Neutrophil (primary cell): ENCODE measurements around the gene KBTBD7.

ENCODE experiments used
- H3K27ac ChIP-seq: fragments of 200-600 bp; sonication (generic); 2 replicates; pipeline ENCODE4 v1.5.1; 2016; ENCODE audit warnings: mild to moderate bottlenecking, moderate library complexity
- H3K27me3 ChIP-seq: fragments of 200-600 bp; sonication (generic); 2 replicates; pipeline ENCODE4 v1.6.0; 2016; ENCODE audit warnings: mild to moderate bottlenecking
- H3K36me3 ChIP-seq: fragments of 200-600 bp; sonication (generic); 2 replicates; pipeline ENCODE4 v1.5.1; 2017
- H3K4me1 ChIP-seq, 2 experiments: fragments of 200-600 bp in 1 of 2; sonication (generic) in 1 of 2; 1 replicate in 1 of 2; 2 replicates in 1 of 2; pipeline versions ENCODE4 v1.5.1 to v1.6.1; 2013 to 2016; ENCODE audit warnings: low read depth in 1 of 2, low read length in 1 of 2, mild to moderate bottlenecking in 1 of 2, moderate library complexity in 1 of 2; ENCODE audit not compliant: control insufficient read depth in 1 of 2, insufficient read depth in 1 of 2
- H3K4me3 ChIP-seq, 2 experiments: fragments of 200-600 bp in 1 of 2; sonication (generic) in 1 of 2; 1 replicate in 1 of 2; 2 replicates in 1 of 2; pipeline ENCODE4 v1.5.1; 2013 to 2016; ENCODE audit warnings: low read depth in 1 of 2, low read length in 1 of 2, mild to moderate bottlenecking in 1 of 2, moderate library complexity in 1 of 2
- H3K9me3 ChIP-seq: fragments of 200-600 bp; sonication (generic); 2 replicates; pipeline ENCODE4 v1.5.1; 2016
- CTCF ChIP-seq: fragments of 200-600 bp; sonication (generic); IDR thresholded peaks from 2 replicates; pipeline ENCODE4 v1.5.1; 2016; ENCODE audit warnings: antibody characterized with exemption

Gene KBTBD7

DNA sequence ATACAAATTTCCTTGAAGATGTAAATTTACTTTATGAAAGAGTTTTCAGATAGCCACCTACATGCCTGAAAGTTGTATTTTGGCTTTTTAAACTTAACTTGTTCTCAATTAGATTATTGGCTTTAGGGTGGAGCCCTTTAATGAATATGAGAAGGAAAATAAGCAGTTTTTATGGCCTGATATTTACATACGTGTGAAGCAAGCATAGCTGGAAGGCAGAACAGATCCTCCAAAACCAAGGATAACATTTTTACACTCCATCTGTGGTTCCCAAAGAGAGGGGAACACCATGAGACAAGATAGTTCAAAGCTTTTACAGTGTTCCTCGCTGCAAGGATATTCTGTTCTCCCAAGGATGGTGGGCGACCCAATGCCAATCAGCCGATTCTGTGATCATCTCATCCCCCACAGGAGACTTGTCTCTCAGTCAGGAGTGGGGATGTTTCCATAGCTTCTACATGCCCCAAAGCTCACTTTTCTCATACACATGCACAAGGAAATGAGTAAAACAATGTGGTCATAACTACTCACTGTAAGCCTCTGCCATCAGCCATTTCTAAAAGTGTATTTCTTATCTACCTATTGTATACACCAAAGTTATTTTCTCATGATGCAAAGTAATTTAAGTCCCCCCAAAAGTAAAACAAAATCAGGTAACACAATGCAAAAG, 37.2 kb downstream of the KBTBD7 start:
- H3K27me3 ChIP-seq = no peaks in the 10 kb centered on the region
- peaks cover 4% of the 10 kb centered on the region for H3K9me3 ChIP-seq
- no peaks in the 10 kb centered on the region for H3K36me3 ChIP-seq
- no peak overlapping the region for H3K27ac ChIP-seq
- no peak overlapping the region for H3K4me3 ChIP-seq
- H3K4me1 ChIP-seq = no peaks in the 10 kb centered on the region
- TF ChIP-seq CTCF = no peak

- peaks cover 10% of the 10 kb centered on the region for H3K9me3 ChIP-seq
- no peak overlapping the region for H3K27ac ChIP-seq
- H3K4me1 ChIP-seq = no peaks in the 10 kb centered on the region
- H3K4me3 ChIP-seq = no peak overlapping the region
- no peaks in the 10 kb centered on the region for H3K36me3 ChIP-seq
- H3K27me3 ChIP-seq = no peaks in the 10 kb centered on the region
- TF ChIP-seq CTCF = no peak
Measured at GRCh38 chr13:41156620-41157019, 37.7 kb downstream of the KBTBD7 start.

DNA sequence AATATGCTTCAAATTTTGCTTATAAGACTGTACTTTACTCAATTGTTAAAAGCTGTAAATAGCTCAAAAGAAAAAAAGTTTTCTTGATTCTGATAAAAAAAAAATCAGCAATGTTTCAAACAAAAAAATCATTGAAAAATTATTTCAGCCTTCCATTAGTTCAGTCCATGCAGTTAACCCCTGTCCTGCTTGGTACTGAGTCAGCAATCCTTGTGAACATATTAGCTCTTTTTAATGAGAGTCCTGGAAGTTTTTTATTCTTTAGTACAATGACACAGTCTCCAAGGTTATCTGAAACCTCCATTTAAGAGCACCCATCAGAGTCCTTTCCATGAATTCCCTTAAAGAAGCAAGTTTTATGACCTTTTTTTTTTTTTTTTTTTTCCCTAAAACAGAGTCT, 40.3 kb downstream of the KBTBD7 start:
- Histone ChIP-seq H3K4me1 (no peaks in the 10 kb centered on the region), H3K27me3 (no peaks in the 10 kb centered on the region), H3K9me3 (peaks cover 24% of the 10 kb centered on the region), H3K27ac (no peak overlapping the region), H3K4me3 (no peak overlapping the region), H3K36me3 (no peaks in the 10 kb centered on the region)
- TF ChIP-seq CTCF = no peak

- H3K4me1 ChIP-seq = no peaks in the 10 kb centered on the region
- no peak overlapping the region for H3K27ac ChIP-seq
- no peak for TF ChIP-seq CTCF
- no peaks in the 10 kb centered on the region for H3K36me3 ChIP-seq
- H3K9me3 ChIP-seq = peaks cover 44% of the 10 kb centered on the region
- no peak overlapping the region for H3K4me3 ChIP-seq
- H3K27me3 ChIP-seq = no peaks in the 10 kb centered on the region
Measured at GRCh38 chr13:41152005-41152404, 42.4 kb downstream of the KBTBD7 start.

DNA sequence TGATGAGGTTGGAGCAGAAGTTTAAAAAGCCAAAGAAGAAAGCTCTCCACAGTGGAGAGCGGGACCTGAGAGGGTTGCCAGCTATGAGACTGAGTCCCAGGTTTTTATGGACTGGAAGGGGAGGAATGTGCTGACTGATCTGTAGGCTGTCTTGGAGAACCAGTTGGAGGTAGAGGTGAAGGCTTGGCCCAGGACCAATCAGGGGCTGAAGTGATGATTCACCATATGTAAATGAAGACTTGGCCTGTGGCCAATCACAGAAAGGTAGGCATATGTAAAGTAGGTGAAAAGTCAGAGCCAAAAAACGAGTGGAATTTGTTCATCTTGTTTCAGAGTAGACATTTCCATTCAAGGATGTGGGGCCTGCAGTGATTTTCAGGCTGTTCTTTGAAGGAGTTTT, 44.3 kb downstream of the KBTBD7 start:
- no peaks in the 10 kb centered on the region for H3K36me3 ChIP-seq
- H3K9me3 ChIP-seq = peaks cover 45% of the 10 kb centered on the region
- no peak overlapping the region for H3K4me3 ChIP-seq

More for the DNA sequence above, 44.3 kb downstream of the KBTBD7 start:
- TF ChIP-seq CTCF = no peak
- no peaks in the 10 kb centered on the region for H3K27me3 ChIP-seq
- H3K27ac ChIP-seq = no peak overlapping the region
- no peaks in the 10 kb centered on the region for H3K4me1 ChIP-seq
